CD4-positive, alpha-beta T cell treated with Interleukin-6 for 4 hours (primary cell): ENCODE results near the gene TANGO6.
"Not testable (repeated sequence)": the region's sequence is repeated elsewhere in the genome, so short reads cannot be mapped to it uniquely, and the experiment has no call there.

ENCODE experiments used
- DNase-seq: peaks from one replicate; pipeline ENCODE4 v3.0.0-alpha.2; 2020; ENCODE audit warnings: mixed read lengths

The TANGO6 gene

GRCh38 chr16:68978303-68978954, 135.1 kb downstream of the TANGO6 start:
- no peak for DNase-seq

- DNase-seq, result no peak
Measured at GRCh38 chr16:68980695-68981315, 137.5 kb downstream of the TANGO6 start.

- DNase-seq, result no peak
Measured at GRCh38 chr16:68981971-68982370, 138.6 kb downstream of the TANGO6 start.

- DNase-seq, result no peak
Measured at GRCh38 chr16:68984467-68984866, 141.1 kb downstream of the TANGO6 start.

- no peak for DNase-seq
Measured at GRCh38 chr16:68985268-68985667, 141.9 kb downstream of the TANGO6 start.

GRCh38 chr16:68985855-68986254, 142.5 kb downstream of the TANGO6 start:
- no peak for DNase-seq

- DNase-seq, result no peak
Measured at GRCh38 chr16:68987734-68988457, 144.6 kb downstream of the TANGO6 start.

- DNase-seq, result not testable (repeated sequence)
Measured at GRCh38 chr16:68990172-68990845, 147.0 kb downstream of the TANGO6 start.

- DNase-seq, result no peak
Measured at GRCh38 chr16:68991075-68991474, 147.7 kb downstream of the TANGO6 start.

GRCh38 chr16:68992521-68992920, 149.2 kb downstream of the TANGO6 start:
- no peak for DNase-seq

GRCh38 chr16:68993456-68993855, 150.1 kb downstream of the TANGO6 start:
- DNase-seq, result no peak

- no peak for DNase-seq
Measured at GRCh38 chr16:68993885-68994284, 150.6 kb downstream of the TANGO6 start.

- DNase-seq, result no peak
Measured at GRCh38 chr16:68994324-68994723, 151.0 kb downstream of the TANGO6 start.

- DNase-seq, result no peak
Measured at GRCh38 chr16:68995011-68995504, 151.7 kb downstream of the TANGO6 start.

GRCh38 chr16:68997564-68997963, 154.2 kb downstream of the TANGO6 start:
- DNase-seq, result no peak

GRCh38 chr16:68999114-68999513, 155.8 kb downstream of the TANGO6 start:
- no peak for DNase-seq

- no peak for DNase-seq
Measured at GRCh38 chr16:69003500-69003899, 160.2 kb downstream of the TANGO6 start.

- no peak for DNase-seq
Measured at GRCh38 chr16:69005641-69006355, 162.5 kb downstream of the TANGO6 start.

GRCh38 chr16:69012906-69013305, 169.6 kb downstream of the TANGO6 start:
- DNase-seq, result no peak

- no peak for DNase-seq
Measured at GRCh38 chr16:69013991-69014390, 170.7 kb downstream of the TANGO6 start.

- no peak for DNase-seq
Measured at GRCh38 chr16:69014811-69015210, 171.5 kb downstream of the TANGO6 start.

GRCh38 chr16:69017036-69017783, 173.9 kb downstream of the TANGO6 start:
- no peak for DNase-seq
